ENCODE results near the gene NXPE3. TPM values are rescaled to one million over a fixed set of nuclear protein-coding genes. Genes with fewer than 3 reads are reported as not detected.

Gene NXPE3
- total and polyA plus RNA-seq, 2 of the 8 experiments (the other 6 are each of a cell fraction or from before 2014, with no cell fraction given), result 10.9 to 22.7 TPM

DNA sequence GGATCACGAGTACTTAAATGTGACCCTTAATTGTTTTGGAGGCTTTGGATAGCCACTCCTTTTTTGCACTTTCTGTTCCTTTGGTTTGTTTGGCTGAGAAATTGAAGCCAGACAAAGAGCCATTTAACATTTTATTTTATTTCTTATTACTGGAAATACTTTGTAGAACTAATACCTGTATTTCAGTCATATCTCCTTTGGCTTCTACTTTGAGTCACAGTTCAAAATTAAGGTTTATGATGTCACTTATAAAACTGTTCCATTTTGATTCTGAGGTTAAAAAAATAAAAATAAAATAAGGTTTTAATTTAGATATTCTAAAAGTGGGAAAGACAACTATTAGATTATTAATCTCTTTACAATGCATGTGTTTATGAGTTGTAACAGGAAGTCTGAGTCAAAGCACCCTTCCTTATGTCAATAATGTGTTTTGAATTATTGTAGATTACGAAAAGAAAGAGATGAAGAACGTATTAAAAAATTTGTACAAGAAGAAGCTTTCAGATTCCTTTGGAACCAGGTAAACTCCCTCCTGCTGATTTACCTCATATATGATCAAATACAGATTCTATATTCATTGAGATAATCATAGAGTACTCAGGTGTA lies 16.9 kb upstream of the NXPE3 start:
- Histone ChIP-seq H3K9me3 (ENCODE audit: insufficient read depth in 2 of 2, low read depth in 1 of 2, low read length in 1 of 2) (no peaks in the 10 kb centered on the region), H3K18ac (ENCODE audit: extremely low read depth, low read length) (no peak overlapping the region), H2BK120ac (replicated peaks; ENCODE audit: low read depth, low read length) (no peak overlapping the region), H3K56ac (replicated peaks; ENCODE audit: insufficient read length, low read depth, low read length) (no peak overlapping the region), H2AK5ac (ENCODE audit: low read depth, low read length) (no peak overlapping the region), H2BK12ac (ENCODE audit: low read depth, low read length) (no peak overlapping the region), H3K23me2 (ENCODE audit: low read depth, low read length) (no peaks in the 10 kb centered on the region), H3K14ac (ENCODE audit: insufficient read length) (no peak overlapping the region), H3K9ac (replicated peaks in 1 of 4; ENCODE audit: extremely low read depth in 1 of 4, low read depth in 3 of 4, low read length in 3 of 4) (no peak overlapping the region), H3K27ac (ENCODE audit: low read depth, low read length) (no peak overlapping the region), H2BK15ac (ENCODE audit: low read length) (no peak overlapping the region), H4K8ac (ENCODE audit: extremely low read depth, insufficient read depth, low read length) (no peak overlapping the region), H3K4me3 (ENCODE audit: extremely low read depth in 1 of 4, insufficient read depth in 2 of 4, low read depth in 3 of 4, low read length in 4 of 4) (no peak overlapping the region), H3K23ac (ENCODE audit: insufficient read length) (no peak overlapping the region), H3K4me1 (replicated peaks in 1 of 4; ENCODE audit: control insufficient read depth in 3 of 4, insufficient read depth in 4 of 4, low read length in 3 of 4) (no peaks in the 10 kb centered on the region), H2AFZ (ENCODE audit: low read length) (no peak overlapping the region), H4K20me1 (replicated peaks in 1 of 2; ENCODE audit: control insufficient read depth in 1 of 2, insufficient read depth in 2 of 2, low read length in 2 of 2) (no peaks in the 10 kb centered on the region), H3K4ac (replicated peaks; ENCODE audit: insufficient read length, low read depth, low read length) (no peak overlapping the region), H3K79me2 (ENCODE audit: control insufficient read depth in 1 of 2, insufficient read depth in 2 of 2, low read length in 2 of 2) (no peaks in the 10 kb centered on the region), H3K27me3 (replicated peaks in 1 of 4; ENCODE audit: control insufficient read depth in 3 of 4, extremely low read depth in 1 of 4, insufficient read depth in 3 of 4, low read length in 3 of 4) (peaks cover 0 to 1% (median 0%) of the 10 kb centered on the region in 4 experiments; a peak in 1 of 7 replicates), H3K36me3 (ENCODE audit: control insufficient read depth in 2 of 4, insufficient read depth in 4 of 4, low read length in 3 of 4) (peaks cover 0 to 42% (median 19%) of the 10 kb centered on the region in 4 experiments; a peak in 7 of 8 replicates), H2BK5ac (ENCODE audit: low read depth, low read length) (no peak overlapping the region), H3K79me1 (ENCODE audit: low read depth, low read length) (no peaks in the 10 kb centered on the region), H3K4me2 (ENCODE audit: insufficient read depth in 1 of 2, low read depth in 2 of 2, low read length in 2 of 2) (no peak overlapping the region), H4K91ac (replicated peaks; ENCODE audit: insufficient read length, low read length) (no peak overlapping the region), H2BK20ac (ENCODE audit: low read length) (no peak overlapping the region), H4K5ac (ENCODE audit: insufficient read length, low read depth, low read length) (no peak overlapping the region)
- 97 to 100% methylated on average over 2 to 3 of the region's 3 CpGs for WGBS, 2 experiments (ENCODE audit: extremely low coverage in 1 of 2, insufficient coverage in 1 of 2, insufficient read length in 1 of 2, insufficient replicate concordance in 2 of 2, low coverage in 1 of 2, low lambda C conversion rate in 2 of 2, missing lambda C conversion rate in 1 of 2)
- POLR2A ChIA-PET (ENCODE audit: partially characterized antibody), result no interaction called here
- no peak for DNase-seq (ENCODE audit: low read depth in 1 of 2, low spot score in 2 of 2)
- TF ChIP-seq NRF1 (IDR thresholded peaks at IDR 0.05; ENCODE audit: low read depth, low read length) (no peak), POU5F1 (IDR thresholded peaks at IDR 0.05; ENCODE audit: low read depth, low read length) (no peak), BACH1 (IDR thresholded peaks at IDR 0.05; ENCODE audit: low read length) (no peak)
- TF ChIP-seq, protein P1, sequence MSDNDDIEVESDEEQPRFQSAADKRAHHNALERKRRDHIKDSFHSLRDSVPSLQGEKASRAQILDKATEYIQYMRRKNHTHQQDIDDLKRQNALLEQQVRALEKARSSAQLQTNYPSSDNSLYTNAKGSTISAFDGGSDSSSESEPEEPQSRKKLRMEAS (IDR thresholded peaks at IDR 0.05), result no peak
- no peak for FAIRE-seq
- CTCF ChIA-PET (ENCODE audit: partially characterized antibody), result interaction anchor here (0.6 kb wide), 1 partner anchor 71 kb away, joined by 3 read pairs; no protein-coding TSS in a partner anchor
